HG02852 (cell line): Measurements from ENCODE around the gene G2E3.
"Not testable (repeated sequence)": the region's sequence is repeated elsewhere in the genome, so short reads cannot be mapped to it uniquely, and the experiment has no call there.

Source experiments
- ATAC-seq: cut with Tn5 transposase; IDR thresholded peaks from one replicate; pipeline ENCODE4 v1.9.1; 2021; ENCODE audit warnings: mild to moderate bottlenecking, moderate library complexity; ENCODE audit not compliant: unreplicated experiment

Gene G2E3

GRCh38 chr14:30600922-30601918 lies 42.3 kb downstream of the G2E3 start:
- no peak for ATAC-seq

GRCh38 chr14:30603402-30603801 lies 44.4 kb downstream of the G2E3 start:
- ATAC-seq = no peak

GRCh38 chr14:30604696-30605095 lies 45.7 kb downstream of the G2E3 start:
- ATAC-seq = not testable (repeated sequence)

- no peak for ATAC-seq
Observed at GRCh38 chr14:30607156-30607780, 48.3 kb downstream of the G2E3 start.

- ATAC-seq = no peak
Observed at GRCh38 chr14:30608533-30609006, 49.6 kb downstream of the G2E3 start.

GRCh38 chr14:30610787-30611343 lies 51.9 kb downstream of the G2E3 start:
- no peak for ATAC-seq

- no peak for ATAC-seq
Observed at GRCh38 chr14:30614155-30614554, 55.2 kb downstream of the G2E3 start.

GRCh38 chr14:30620178-30620577 lies 61.2 kb downstream of the G2E3 start:
- peak; percentile 37 for ATAC-seq

GRCh38 chr14:30621354-30621939 lies 62.5 kb downstream of the G2E3 start:
- ATAC-seq = peak; percentile 15

GRCh38 chr14:30621940-30622830 lies 63.2 kb downstream of the G2E3 start, which contains the start of gene SCFD1:
Gene SCFD1, plus strand, starts transcription at chr14:30622319. Its CDS starts 20 bp downstream, at chr14:30622339.
- peak; percentile 93 for ATAC-seq

- no peak for ATAC-seq
Observed at GRCh38 chr14:30623412-30624131, 64.6 kb downstream of the G2E3 start.

- ATAC-seq = no peak
Observed at GRCh38 chr14:30624132-30624423, 65.1 kb downstream of the G2E3 start.

GRCh38 chr14:30625533-30625932 lies 66.6 kb downstream of the G2E3 start:
- no peak for ATAC-seq

- not testable (repeated sequence) for ATAC-seq
Observed at GRCh38 chr14:30629432-30629831, 70.5 kb downstream of the G2E3 start.

GRCh38 chr14:30630248-30630647 lies 71.3 kb downstream of the G2E3 start:
- ATAC-seq = no peak

GRCh38 chr14:30632730-30633129 lies 73.8 kb downstream of the G2E3 start:
- ATAC-seq = no peak

GRCh38 chr14:30638926-30639325 lies 80.0 kb downstream of the G2E3 start:
- no peak for ATAC-seq

- no peak for ATAC-seq
Observed at GRCh38 chr14:30641207-30641606, 82.2 kb downstream of the G2E3 start.

- ATAC-seq = not testable (repeated sequence)
Observed at GRCh38 chr14:30644462-30644861, 85.5 kb downstream of the G2E3 start.

- no peak for ATAC-seq
Observed at GRCh38 chr14:30645600-30645999, 86.6 kb downstream of the G2E3 start.
